Breast epithelium (tissue), 4 donors: ENCODE measurements around the gene KIF26B. TPM values are rescaled to one million over a fixed set of nuclear protein-coding genes. Genes with fewer than 3 reads are reported as not detected.

Experiments
- DNase-seq, 2 donors: peaks; one replicate each; pipeline ENCODE4 v3.0.0-alpha.2; 2019; ENCODE audit warnings: low spot score in 2 of 2
- H3K27ac ChIP-seq, 2 donors: fragments of 200-600 bp; sonication (generic) in 1 of 2; one replicate each; pipeline ENCODE4 v1.5.1; 2016 to 2019; ENCODE audit warnings: mild to moderate bottlenecking in 1 of 2
- H3K27me3 ChIP-seq, 2 donors: fragments of 200-600 bp; sonication (generic) in 1 of 2; one replicate each; pipeline versions ENCODE4 v1.5.1 to v1.6.0; 2017 to 2019; ENCODE audit warnings: control low read depth in 1 of 2, mild to moderate bottlenecking in 1 of 2
- H3K36me3 ChIP-seq: fragments of 200-600 bp; one replicate; pipeline ENCODE4 v1.5.1; 2019
- H3K4me1 ChIP-seq, 2 donors: fragments of 200-600 bp; sonication (generic); one replicate each; pipeline ENCODE4 v1.5.1; 2016 to 2019; ENCODE audit warnings: control low read depth in 1 of 2
- H3K4me3 ChIP-seq, 3 donors: fragments of 200-600 bp; sonication (generic); 1 replicate in 2 of 3; 2 replicates in 1 of 3; pipeline ENCODE4 v1.5.1; 2016 to 2019; ENCODE audit warnings: mild to moderate bottlenecking in 3 of 3, moderate library complexity in 2 of 3
- H3K9me3 ChIP-seq, 2 donors: fragments of 200-600 bp; sonication (generic) in 1 of 2; one replicate each; pipeline ENCODE4 v1.5.1; 2016 to 2019; ENCODE audit warnings: control low read depth in 1 of 2
- POLR2A ChIP-seq: fragments of 450-650 bp; IDR thresholded peaks from one replicate; pipeline ENCODE4 v1.6.1; 2016; ENCODE audit warnings: antibody characterized with exemption, mild to moderate bottlenecking, moderate library complexity
- POLR2AphosphoS5 ChIP-seq, 3 donors: sonication (generic); formaldehyde crosslinking; IDR thresholded peaks; one replicate each; pipeline ENCODE4 v1.6.1; 2017; ENCODE audit warnings: antibody characterized with exemption in 3 of 3
- intact Hi-C: fragments of 100-400 bp; cut with DNase I; formaldehyde crosslinking; loops from one replicate; pipeline ENCODE4 v1.15.1; 2023; ENCODE audit warnings: low total_unique reads
- total RNA-seq, 3 donors: library from RNA; depleted of rRNA; stranded (reverse); fragments of >200 nt; gene quantifications; one replicate each; pipeline ENCODE4 v1.1.0, GENCODE V29; 2016
- TF ChIP-seq, protein P1 (sequence below), 3 donors: fragments of 450-650 bp; IDR thresholded peaks; one replicate each; pipeline ENCODE4 v1.5.1; 2016 to 2017; ENCODE audit warnings: antibody characterized with exemption in 3 of 3, mild to moderate bottlenecking in 3 of 3, moderate library complexity in 3 of 3

Gene KIF26B
- 1 to 10 TPM in 1 of 3 donors, under 1 TPM in 2; 0.32 to 1.0 (median 0.33) TPM for total RNA-seq

DNA sequence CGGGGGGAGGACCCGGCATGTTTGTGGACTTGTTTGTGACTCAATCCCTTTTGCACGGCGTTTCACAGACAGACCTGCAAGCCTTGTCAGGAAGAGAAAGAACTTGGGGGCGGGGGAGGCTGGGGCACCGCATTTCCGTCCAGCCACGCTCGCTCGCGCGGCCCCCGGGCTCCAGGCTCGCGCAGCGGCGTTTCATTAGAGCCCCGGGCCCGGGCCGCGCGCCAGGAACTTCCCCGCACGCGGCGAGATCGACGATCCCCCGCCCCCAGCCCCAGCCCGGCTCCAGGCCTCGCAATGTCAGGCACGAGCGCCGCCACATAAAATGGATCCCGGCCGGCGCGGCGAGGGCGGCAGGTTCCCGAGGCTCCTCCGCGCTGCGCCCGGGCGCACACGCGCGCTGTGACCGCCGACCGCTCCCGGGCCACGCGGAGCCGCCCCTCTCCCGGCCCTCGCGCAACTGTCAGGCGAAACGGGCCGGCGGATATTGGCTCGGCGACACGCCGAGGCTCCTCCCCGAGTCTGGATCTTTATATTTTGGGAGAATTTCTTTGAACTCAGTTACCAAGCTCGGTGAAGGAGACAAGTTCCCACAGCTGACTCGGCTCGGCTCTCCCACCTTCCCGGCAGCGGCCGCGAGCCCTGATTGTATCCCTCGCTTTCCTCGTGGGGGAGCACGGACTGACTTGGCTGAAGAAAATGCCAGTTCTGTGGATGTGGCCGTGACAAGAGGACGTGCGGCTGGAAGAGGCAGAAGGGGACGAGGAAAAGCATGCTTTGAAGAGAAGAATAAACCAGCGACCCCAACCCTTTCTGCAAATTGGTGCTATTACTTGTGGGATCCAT is at the start of gene KIF26B:
Gene KIF26B (plus strand): TSS at position 557 of the 843 bp plus-strand sequence. CDS start 440 bp downstream, outside the sequence.
- peaks cover 0 to 10% of the 10 kb centered on the region in 2 donors for H3K4me1 ChIP-seq
- no peak for DNase-seq
- no peak within 1 kb of the TSS for H3K27ac ChIP-seq
- H3K4me3 ChIP-seq: peak within 1 kb of the TSS; percentile 48 to 68 (median 54)
- no peaks in the 10 kb centered on the region for H3K9me3 ChIP-seq
- no peaks in the 10 kb centered on the region for H3K27me3 ChIP-seq
- intact Hi-C loops: no loop called here
- H3K36me3 ChIP-seq: no peaks in the 10 kb centered on the region
- TF ChIP-seq, protein P1, sequence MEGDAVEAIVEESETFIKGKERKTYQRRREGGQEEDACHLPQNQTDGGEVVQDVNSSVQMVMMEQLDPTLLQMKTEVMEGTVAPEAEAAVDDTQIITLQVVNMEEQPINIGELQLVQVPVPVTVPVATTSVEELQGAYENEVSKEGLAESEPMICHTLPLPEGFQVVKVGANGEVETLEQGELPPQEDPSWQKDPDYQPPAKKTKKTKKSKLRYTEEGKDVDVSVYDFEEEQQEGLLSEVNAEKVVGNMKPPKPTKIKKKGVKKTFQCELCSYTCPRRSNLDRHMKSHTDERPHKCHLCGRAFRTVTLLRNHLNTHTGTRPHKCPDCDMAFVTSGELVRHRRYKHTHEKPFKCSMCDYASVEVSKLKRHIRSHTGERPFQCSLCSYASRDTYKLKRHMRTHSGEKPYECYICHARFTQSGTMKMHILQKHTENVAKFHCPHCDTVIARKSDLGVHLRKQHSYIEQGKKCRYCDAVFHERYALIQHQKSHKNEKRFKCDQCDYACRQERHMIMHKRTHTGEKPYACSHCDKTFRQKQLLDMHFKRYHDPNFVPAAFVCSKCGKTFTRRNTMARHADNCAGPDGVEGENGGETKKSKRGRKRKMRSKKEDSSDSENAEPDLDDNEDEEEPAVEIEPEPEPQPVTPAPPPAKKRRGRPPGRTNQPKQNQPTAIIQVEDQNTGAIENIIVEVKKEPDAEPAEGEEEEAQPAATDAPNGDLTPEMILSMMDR (IDR thresholded peaks at IDR 0.05): no peak
- TF ChIP-seq POLR2A (no peak), POLR2AphosphoS5 (IDR thresholded peaks at IDR 0.05) (no peak)

DNA sequence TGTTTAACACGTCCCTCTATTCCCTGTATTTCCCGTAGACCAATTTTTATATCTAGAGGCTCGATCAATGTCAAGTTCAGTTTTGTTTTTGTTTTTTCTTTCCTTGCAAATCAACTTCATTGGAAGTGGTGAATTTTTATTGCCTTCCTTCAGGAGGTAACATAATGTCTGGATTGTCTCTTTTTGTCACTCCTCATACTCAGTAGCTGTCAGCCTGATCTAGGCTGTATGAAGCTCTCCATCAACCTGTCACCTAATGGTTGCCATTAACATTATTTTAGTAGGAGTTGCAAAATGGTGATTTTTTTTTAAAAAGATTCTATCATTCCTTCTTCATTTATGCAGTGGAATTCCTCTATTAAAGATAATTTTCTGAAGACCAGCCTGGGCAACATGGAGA is 49.7 kb upstream of the KIF26B start:
- intact Hi-C loops: no loop called here
- no peaks in the 10 kb centered on the region for H3K27me3 ChIP-seq
- no peak for DNase-seq

DNA sequence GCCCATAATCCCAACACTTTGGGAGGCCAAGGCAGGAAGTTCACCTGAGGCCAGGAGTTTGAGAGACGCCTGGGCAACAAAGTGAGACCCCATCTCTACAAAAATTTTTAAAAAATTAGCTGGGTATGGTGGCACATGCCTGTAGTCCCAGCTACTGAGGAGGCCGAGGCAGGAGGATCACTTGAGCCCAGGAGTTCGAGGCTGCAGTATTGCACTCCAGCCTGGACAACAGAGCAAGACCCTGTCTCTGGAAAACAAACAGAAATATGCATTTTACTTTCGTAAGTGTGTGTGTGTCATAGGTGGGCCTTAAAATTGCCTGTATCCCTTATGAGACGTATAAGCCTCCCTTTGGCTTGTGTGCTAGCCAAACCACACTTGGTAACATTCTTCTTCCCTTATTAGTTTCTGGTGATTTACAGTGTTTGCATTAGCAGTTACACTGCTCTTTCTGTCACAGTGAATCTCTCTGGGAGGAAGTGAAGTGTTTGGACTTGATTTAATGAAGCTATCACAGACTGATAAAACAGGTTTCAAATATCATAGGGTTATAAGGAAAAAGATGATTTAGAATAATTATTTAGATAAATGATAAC is 48.9 kb upstream of the KIF26B start:
- intact Hi-C loops: no loop called here

More for the DNA sequence above, 49.7 kb upstream of the KIF26B start:
- Histone ChIP-seq H3K9me3 (no peaks in the 10 kb centered on the region), H3K27ac (no peak overlapping the region), H3K4me1 (no peaks in the 10 kb centered on the region), H3K4me3 (no peak overlapping the region), H3K36me3 (no peaks in the 10 kb centered on the region)
- no peak for TF ChIP-seq POLR2AphosphoS5 (IDR thresholded peaks at IDR 0.05)
- TF ChIP-seq POLR2A: no peak
- TF ChIP-seq, protein P1 (IDR thresholded peaks at IDR 0.05): no peak

DNA sequence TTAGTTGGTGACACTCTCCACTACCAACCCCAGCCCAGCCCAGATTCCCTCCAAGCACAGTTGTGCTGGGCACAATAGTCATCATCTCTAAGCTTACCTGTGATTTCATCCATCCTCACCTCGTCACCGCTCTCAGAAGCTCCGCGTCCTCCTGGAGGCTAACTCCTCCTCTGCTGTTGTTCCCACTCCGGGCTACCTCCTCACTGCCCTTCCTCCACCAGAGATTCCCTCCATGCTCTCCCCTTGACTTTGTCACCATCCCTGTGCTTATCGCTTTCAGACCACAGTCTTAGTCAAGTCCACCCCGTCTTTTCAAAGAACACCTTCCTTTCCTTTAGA is 47.0 kb upstream of the KIF26B start:
- intact Hi-C loops: no loop called here
- DNase-seq: no peak
- no peak overlapping the region for H3K27ac ChIP-seq
- no peak overlapping the region for H3K4me3 ChIP-seq
- no peaks in the 10 kb centered on the region for H3K36me3 ChIP-seq
- TF ChIP-seq POLR2AphosphoS5 (IDR thresholded peaks at IDR 0.05) (no peak), POLR2A (no peak)
- TF ChIP-seq, protein P1 (IDR thresholded peaks at IDR 0.05): no peak
- H3K27me3 ChIP-seq: no peaks in the 10 kb centered on the region
- H3K9me3 ChIP-seq: no peaks in the 10 kb centered on the region
- no peaks in the 10 kb centered on the region for H3K4me1 ChIP-seq

More for the DNA sequence above, 48.9 kb upstream of the KIF26B start:
- H3K4me1 ChIP-seq: no peaks in the 10 kb centered on the region
- DNase-seq: no peak
- TF ChIP-seq, protein P1 (IDR thresholded peaks at IDR 0.05): no peak
- TF ChIP-seq POLR2A (no peak), POLR2AphosphoS5 (IDR thresholded peaks at IDR 0.05) (no peak)
- no peak overlapping the region for H3K4me3 ChIP-seq
- no peaks in the 10 kb centered on the region for H3K27me3 ChIP-seq
- H3K36me3 ChIP-seq: no peaks in the 10 kb centered on the region
- H3K27ac ChIP-seq: no peak overlapping the region
- H3K9me3 ChIP-seq: no peaks in the 10 kb centered on the region

DNA sequence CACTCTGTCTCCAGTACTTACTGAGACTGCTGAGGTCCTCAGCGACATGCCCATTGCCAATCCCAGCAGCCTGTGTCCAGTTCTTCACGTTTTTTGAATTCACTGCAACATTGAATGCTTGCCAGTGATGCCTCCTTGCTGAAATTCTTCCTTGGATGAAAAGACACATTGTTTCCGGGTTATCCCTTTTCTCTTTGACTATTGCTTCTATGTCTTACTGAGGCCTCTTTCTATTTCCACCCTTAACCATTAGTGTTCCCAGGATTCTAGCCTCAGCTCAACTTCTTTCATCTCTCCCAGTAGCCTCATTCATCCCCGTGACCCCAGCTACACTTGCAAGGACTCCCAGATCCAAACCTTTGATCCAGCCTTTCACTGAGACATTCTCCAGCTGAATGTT is 46.5 kb upstream of the KIF26B start:
- intact Hi-C loops: no loop called here
- no peaks in the 10 kb centered on the region for H3K9me3 ChIP-seq
- DNase-seq: no peak
- H3K4me3 ChIP-seq: no peak overlapping the region
- no peaks in the 10 kb centered on the region for H3K4me1 ChIP-seq
- no peaks in the 10 kb centered on the region for H3K36me3 ChIP-seq
- no peaks in the 10 kb centered on the region for H3K27me3 ChIP-seq
- H3K27ac ChIP-seq: no peak overlapping the region
- TF ChIP-seq POLR2AphosphoS5 (IDR thresholded peaks at IDR 0.05) (no peak), POLR2A (no peak)
- TF ChIP-seq, protein P1 (IDR thresholded peaks at IDR 0.05): no peak
